ENCODE data around the gene ATP8A2.
"Not testable (repeated sequence)": the region's sequence is repeated elsewhere in the genome, so short reads cannot be mapped to it uniquely, and the experiment has no call there.

The ATP8A2 gene

GRCh38 chr13:25371875-25372283, at the start of gene ATP8A2:
ATP8A2 (plus strand) TSS chr13:25371974; CDS start chr13:25372213, 239 bp downstream.
- no peak for DNase-seq

- no peak for DNase-seq
Observed at GRCh38 chr13:25324100-25324499, 47.7 kb upstream of the ATP8A2 start.

- DNase-seq: no peak
Observed at GRCh38 chr13:25329706-25330105, 42.1 kb upstream of the ATP8A2 start.

GRCh38 chr13:25330541-25330940, 41.2 kb upstream of the ATP8A2 start:
- DNase-seq: no peak

DNA sequence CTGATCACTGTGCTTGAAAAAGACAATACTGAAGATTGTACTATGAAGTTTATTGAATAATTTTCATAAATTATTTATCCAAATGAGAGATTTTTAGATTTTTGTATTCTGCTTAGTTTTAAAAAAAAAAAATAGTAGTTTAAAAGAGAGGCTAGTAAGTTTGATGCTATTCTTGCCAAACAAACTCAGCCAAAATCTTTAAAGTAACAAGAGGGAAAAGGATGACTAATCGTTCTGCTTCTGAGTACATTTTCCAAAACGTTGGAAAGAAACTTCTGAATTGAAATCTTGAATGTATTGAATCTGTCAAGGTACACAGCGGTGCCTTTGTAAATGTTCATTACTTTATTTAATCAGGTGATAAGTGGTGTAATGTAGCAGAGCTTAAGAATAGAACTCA, 35.9 kb upstream of the ATP8A2 start:
- no peak for DNase-seq

DNA sequence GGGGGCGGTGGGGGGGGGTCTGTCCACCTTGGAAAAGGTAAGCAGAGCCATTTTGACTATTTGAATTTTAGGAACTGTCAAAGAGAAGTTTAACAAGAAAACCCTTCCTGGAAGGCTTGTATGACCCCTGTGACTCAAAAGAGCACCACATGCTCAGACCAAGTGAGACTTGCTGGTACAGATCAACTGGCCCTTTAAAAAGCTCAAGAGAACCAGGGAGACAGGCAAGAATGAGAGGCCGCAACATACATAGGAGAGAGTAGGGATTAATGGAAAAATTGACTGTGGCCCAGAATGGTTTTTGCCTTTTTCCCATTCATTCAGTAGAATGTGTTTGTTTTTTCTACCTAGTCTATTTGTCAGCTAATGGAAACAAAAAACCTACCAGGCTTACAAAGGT, 26.2 kb upstream of the ATP8A2 start:
- no peak for DNase-seq

DNA sequence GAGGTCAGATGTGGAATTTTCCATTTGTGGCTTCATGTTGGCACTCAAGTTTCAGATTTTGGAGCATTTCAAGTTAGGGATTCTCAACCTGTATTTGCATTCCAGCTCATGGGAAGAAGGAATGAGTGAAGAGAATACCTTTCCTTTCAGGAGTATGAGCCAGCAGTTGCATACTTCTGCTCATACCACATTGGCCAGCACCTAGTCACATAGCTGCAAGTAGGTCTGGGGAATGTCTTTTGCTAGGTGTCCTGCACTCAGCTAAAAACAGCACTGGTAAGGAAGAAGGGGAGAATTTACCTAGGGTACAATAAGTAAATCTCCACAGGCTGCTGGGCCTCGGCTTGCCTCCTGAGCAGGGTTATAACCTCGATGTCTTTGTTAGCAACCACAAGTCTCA, 24.6 kb upstream of the ATP8A2 start:
- DNase-seq: no peak

DNA sequence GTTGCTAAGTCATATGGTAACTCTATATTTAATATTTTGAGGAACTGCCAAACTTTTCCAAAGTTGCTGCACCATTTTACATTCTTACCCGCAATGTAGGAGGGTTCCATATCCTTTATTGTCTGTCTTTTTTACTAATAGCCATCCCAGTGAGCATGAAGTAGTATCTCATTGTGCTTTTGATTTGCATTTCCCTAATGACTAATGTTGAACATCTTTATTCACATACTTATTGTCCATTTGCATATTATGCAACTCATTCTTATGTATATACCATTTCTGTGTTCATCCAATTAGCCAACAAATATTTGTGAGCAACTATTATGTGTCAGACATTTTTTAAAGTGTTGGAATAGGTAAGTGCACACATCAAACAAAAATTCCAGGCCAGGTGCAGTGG, 20.4 kb upstream of the ATP8A2 start:
- DNase-seq: no peak

- DNase-seq: no peak
Observed at GRCh38 chr13:25352230-25352629, 19.5 kb upstream of the ATP8A2 start.

DNA sequence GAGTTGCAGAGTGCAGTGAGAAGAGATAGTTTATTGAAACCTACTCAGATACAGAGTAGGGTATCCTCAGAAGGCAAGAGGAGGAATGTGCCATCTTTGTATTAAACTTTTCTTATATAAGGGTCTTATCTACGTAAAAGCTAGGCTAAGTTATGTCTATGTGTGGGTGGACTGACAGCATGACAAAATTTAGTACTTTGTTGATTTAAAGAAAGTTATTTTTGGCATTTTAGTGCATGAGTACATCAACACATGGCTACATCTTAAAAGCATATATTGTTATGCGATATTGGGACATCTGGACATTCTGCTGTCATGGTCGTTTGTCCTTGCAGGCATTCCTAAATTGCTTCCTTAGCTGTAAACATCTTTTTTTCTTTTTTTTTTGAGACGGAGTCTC, 19.0 kb upstream of the ATP8A2 start:
- DNase-seq: no peak

- no peak for DNase-seq
Observed at GRCh38 chr13:25353344-25353743, 18.4 kb upstream of the ATP8A2 start.

- DNase-seq: no peak
Observed at GRCh38 chr13:25354377-25354776, 17.4 kb upstream of the ATP8A2 start.

- not testable (repeated sequence) for DNase-seq
Observed at GRCh38 chr13:25360443-25360842, 11.3 kb upstream of the ATP8A2 start.

DNA sequence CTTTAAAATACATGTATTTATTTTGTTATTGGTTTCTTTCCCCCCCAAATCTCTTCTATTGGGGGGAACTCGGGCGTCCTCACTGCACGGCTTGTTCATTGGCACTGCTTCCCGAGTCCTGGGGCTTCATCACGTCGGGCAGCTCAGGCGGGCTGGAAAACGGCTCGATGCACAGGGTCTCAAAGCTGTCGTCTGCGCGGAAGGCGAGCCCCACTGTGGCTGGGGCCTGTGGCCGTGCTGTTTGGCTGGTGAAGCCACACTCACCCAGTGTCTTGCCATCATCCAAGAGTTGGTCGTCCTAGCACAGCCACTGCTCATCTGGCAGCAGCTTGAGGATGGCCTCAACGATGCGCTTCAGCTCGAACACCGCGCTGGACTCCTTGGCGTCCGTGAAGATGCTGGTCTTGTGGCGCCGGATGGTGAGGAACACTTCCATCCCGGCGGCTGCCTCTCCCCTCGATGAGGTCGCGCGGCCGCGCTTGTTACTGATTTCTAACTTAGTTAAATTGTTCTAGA, 6.0 kb upstream of the ATP8A2 start:
- DNase-seq: no peak

- DNase-seq: no peak
Observed at GRCh38 chr13:25371158-25371874, 458 bp upstream of the ATP8A2 start.

DNA sequence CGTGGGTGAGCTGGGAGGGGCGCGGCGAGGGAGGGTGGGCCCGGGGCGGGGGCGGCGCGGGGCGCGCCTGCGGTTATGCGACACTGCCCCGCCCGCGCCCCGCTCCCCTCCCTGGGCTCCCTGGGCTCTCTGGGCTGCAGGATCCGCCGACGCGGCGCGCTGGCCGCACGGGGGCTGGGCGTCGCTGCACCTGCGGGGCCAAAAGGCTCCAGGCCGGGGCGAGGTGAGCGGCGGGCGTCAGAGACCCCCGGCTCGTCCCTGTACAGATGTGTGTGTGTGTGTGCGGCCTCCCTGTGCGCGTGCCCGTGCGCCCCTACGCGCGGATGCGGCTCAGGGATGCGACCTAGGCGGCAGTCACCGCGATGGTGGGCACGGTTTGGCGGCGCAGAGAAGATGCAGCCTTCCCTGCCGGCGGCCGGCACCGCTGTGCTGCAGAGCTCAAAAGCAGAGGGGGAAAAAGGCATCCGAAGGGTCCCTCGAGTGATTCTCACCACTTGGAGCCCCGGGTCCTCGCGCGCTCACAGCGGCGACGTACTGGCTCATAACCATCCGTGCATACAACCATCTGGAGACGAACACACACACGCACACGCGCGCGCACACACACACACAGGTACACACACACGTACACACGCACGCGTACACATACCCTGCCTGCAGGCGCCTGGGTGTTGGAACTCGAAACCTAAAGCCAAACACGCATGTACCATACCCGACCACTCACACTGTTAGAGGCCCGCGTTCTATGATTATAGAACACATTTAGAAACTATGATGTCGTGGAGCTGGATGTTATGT, 709 bp downstream of the ATP8A2 start:
- DNase-seq: no peak

DNA sequence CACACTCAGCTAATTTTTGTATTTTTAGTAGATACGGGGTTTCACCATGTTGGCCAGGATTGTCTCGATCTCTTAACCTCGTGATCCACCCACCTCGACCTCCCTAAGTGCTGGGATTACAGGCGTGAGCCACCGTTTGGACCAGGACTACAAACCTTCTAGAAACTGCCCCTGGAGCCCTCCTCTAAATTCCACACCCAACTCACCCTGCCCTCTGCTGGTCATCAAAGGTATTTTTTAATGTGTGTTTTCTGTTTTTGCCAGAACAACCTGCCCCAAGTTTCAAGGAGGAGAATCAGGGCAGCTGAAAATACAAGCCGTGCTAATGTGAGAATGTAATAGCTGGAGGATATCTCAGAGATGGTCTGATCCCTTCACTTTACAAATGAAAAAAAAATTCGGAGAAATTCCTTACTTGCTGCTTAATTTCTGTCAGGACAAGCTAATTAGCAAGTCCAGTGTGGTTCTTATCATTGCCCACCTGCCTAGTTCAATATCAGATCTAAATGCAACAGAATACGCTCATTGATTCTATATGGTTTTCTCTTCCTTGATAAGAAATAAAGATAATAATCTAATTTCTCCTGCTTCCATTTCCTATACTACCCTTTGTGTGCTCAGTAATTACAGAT, 4.1 kb downstream of the ATP8A2 start:
- peak; percentile 33 for DNase-seq

DNA sequence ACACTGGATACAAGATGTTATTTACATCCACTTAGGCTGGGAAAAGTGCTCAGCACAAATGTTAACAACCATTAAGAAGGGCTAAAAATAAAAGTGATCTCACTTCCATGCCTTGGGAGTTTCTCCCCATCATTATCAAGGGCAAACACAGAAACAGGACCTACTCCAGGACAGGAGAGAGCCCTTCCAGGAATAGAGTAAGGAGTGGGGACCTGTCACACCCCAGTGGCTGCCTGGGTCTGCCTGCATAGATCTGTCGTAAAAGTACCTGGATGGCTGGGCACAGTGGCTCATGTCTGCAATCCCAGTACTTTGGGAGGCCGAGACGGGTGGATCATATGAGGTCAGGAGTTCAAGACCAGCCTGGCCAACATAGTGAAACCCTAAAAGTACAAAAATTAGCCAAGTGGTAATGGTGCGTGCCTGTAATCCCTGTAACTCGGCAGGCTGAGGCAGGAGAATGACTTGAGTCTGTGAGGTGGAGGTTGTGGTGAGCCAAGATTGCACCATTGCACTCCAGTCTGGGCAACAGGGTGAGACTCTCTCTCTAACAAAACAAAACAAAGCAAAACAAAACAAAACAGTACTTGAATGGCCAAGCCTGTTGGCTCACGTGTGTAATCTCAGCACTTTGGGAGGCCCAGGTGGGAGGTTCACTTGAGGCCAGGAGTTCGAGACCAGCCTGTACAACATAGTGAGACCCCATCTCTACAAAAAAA, 5.6 kb downstream of the ATP8A2 start:
- no peak for DNase-seq

GRCh38 chr13:25378528-25378927, 6.8 kb downstream of the ATP8A2 start:
- no peak for DNase-seq

DNA sequence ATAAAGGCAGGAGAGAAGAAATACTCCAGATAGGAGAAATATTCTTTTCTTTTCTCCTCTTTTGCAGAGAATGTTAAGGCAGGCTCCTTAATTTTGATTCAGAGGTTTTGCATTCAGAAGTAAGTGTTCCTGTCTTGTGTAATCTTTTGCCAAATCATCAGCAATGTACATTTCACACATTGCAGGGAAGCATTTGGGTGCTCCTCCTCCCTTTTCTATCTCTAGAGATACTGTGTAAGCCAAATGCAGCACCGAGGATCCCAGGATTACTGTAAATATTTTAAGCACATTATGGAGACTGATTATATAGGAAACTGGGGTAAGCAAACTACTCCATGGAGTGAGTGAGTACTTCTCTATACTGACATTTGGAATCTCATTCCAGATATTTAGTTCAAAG, 7.2 kb downstream of the ATP8A2 start:
- DNase-seq: no peak

DNA sequence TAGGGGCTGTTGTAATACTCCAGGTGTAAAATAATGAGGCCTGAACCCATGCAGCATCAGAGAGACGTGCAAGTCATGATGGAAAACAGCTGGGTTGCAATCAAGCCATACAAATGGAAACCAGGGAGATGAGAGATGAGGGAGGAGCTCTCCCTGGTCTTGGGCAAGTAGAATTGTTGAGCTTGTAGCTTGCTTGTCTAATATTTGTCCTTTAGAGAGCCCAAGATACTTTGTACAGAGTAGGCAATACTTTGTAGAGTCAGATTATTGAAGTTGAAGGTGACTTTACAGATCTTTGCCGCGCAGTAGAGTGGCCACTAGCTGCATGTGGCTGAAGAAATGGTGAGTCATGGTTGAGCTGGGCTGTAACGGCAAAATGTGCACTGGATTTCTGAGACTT, 8.3 kb downstream of the ATP8A2 start:
- DNase-seq: no peak

GRCh38 chr13:25380741-25381324, 9.1 kb downstream of the ATP8A2 start:
- no peak for DNase-seq
